T-helper 2 cell treated with Interferon-gamma antibody and Interleukin-4, amounts not matched to agents 5 μg/mL and 100 μg/mL, for 36 hours (primary cell): Measurements from ENCODE around the gene TMEM131.
A peak's percentile ranks its signal among the peaks of the same experiment; 100 is the strongest.

Source experiments
- DNase-seq: peaks from one replicate; pipeline ENCODE4 v3.0.0; 2021; ENCODE audit warnings: low spot score
- H3K27ac Mint-ChIP-seq: one replicate; pipeline ENCODE4 v1.8.0; 2021; ENCODE audit warnings: mild to moderate bottlenecking, mixed read lengths
- H3K27me3 Mint-ChIP-seq: one replicate; pipeline ENCODE4 v1.8.0; 2021; ENCODE audit warnings: low read depth, mixed read lengths
- H3K36me3 Mint-ChIP-seq: one replicate; pipeline ENCODE4 v1.8.0; 2021; ENCODE audit warnings: low read depth, mixed read lengths
- H3K4me1 Mint-ChIP-seq: one replicate; pipeline ENCODE4 v1.8.0; 2021; ENCODE audit warnings: low read depth, mixed read lengths
- H3K4me3 Mint-ChIP-seq: one replicate; pipeline ENCODE4 v1.8.0; 2022; ENCODE audit warnings: mild to moderate bottlenecking, moderate library complexity, mixed read lengths
- H3K9me3 Mint-ChIP-seq: one replicate; pipeline ENCODE4 v1.8.0; 2021; ENCODE audit warnings: mixed read lengths

TMEM131 gene

DNA sequence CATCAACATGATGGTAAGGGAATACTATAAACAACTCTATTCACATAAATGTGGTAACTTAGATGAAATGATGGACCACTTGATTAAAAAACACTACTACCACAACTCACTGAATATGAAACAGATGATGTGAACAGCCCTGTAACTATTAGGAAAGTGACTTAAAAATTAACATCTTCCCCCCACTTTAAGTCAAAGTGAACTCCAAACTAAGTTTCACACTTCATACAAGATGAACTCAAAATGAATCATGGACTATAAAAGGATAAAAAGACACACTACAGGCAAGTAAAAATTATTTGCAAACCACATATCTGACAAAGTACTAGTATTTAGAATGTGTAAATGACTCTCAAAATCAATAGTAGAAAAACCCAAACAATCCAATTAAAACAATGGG lies 210.8 kb downstream of the TMEM131 start:
- no peak for DNase-seq
- Mint-ChIP-seq H3K27ac (no peak overlapping the region), H3K27me3 (no peaks in the 10 kb centered on the region), H3K9me3 (no peaks in the 10 kb centered on the region), H3K4me1 (no peaks in the 10 kb centered on the region), H3K36me3 (no peaks in the 10 kb centered on the region), H3K4me3 (no peak overlapping the region)

GRCh38 chr2:97781981-97782380 lies 213.8 kb downstream of the TMEM131 start:
- DNase-seq = no peak
- Mint-ChIP-seq H3K27me3 (no peaks in the 10 kb centered on the region), H3K4me1 (no peaks in the 10 kb centered on the region), H3K27ac (no peak overlapping the region), H3K9me3 (no peaks in the 10 kb centered on the region), H3K36me3 (peaks cover 4% of the 10 kb centered on the region), H3K4me3 (no peak overlapping the region)

GRCh38 chr2:97779141-97779540 lies 216.6 kb downstream of the TMEM131 start:
- Mint-ChIP-seq H3K36me3 (peaks cover 10% of the 10 kb centered on the region), H3K27me3 (no peaks in the 10 kb centered on the region)
- no peak for DNase-seq

GRCh38 chr2:97775074-97775473 lies 220.7 kb downstream of the TMEM131 start:
- Mint-ChIP-seq H3K36me3 (peaks cover 12% of the 10 kb centered on the region), H3K9me3 (no peaks in the 10 kb centered on the region), H3K27ac (no peak overlapping the region)

More at GRCh38 chr2:97779141-97779540, 216.6 kb downstream of the TMEM131 start:
- no peak overlapping the region for H3K4me3 Mint-ChIP-seq
- H3K9me3 Mint-ChIP-seq = no peaks in the 10 kb centered on the region
- H3K4me1 Mint-ChIP-seq = peaks cover 5% of the 10 kb centered on the region
- H3K27ac Mint-ChIP-seq = no peak overlapping the region

GRCh38 chr2:97774425-97774824 lies 221.3 kb downstream of the TMEM131 start:
- peak overlapping the region; percentile 24 for H3K27ac Mint-ChIP-seq
- no peak overlapping the region for H3K4me3 Mint-ChIP-seq
- no peaks in the 10 kb centered on the region for H3K9me3 Mint-ChIP-seq
- H3K27me3 Mint-ChIP-seq = no peaks in the 10 kb centered on the region
- DNase-seq = no peak
- H3K36me3 Mint-ChIP-seq = peaks cover 12% of the 10 kb centered on the region
- H3K4me1 Mint-ChIP-seq = peaks cover 6% of the 10 kb centered on the region

More at GRCh38 chr2:97775074-97775473, 220.7 kb downstream of the TMEM131 start:
- Mint-ChIP-seq H3K4me1 (peaks cover 6% of the 10 kb centered on the region), H3K4me3 (no peak overlapping the region), H3K27me3 (no peaks in the 10 kb centered on the region)
- no peak for DNase-seq

DNA sequence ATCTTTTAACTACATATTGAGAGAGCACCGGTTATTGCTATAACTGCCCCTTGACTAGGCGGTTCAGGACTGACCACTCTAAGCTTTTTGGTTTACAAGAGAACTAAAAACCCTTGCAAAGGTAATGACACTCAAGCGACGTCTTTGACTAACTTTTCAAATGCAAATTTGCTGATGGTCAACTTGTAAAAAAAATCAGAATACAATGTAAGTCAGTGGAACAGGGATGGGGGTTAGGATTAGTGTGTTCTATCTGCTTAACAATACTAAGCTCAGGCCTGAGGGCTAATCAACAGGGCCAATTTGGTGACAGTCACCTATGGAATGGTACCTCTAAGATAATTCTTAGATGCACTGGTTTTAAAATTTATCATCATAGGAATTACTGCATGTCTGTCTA lies 225.3 kb downstream of the TMEM131 start:
- H3K27me3 Mint-ChIP-seq = no peaks in the 10 kb centered on the region
- H3K4me3 Mint-ChIP-seq = no peak overlapping the region
- H3K9me3 Mint-ChIP-seq = no peaks in the 10 kb centered on the region
- H3K36me3 Mint-ChIP-seq = peaks cover 10% of the 10 kb centered on the region
- peaks cover 9% of the 10 kb centered on the region for H3K4me1 Mint-ChIP-seq
- no peak for DNase-seq
- H3K27ac Mint-ChIP-seq = no peak overlapping the region

GRCh38 chr2:97769711-97770110 lies 226.0 kb downstream of the TMEM131 start:
- no peaks in the 10 kb centered on the region for H3K27me3 Mint-ChIP-seq
- H3K4me3 Mint-ChIP-seq = no peak overlapping the region
- H3K9me3 Mint-ChIP-seq = no peaks in the 10 kb centered on the region
- peaks cover 12% of the 10 kb centered on the region for H3K36me3 Mint-ChIP-seq
- no peak overlapping the region for H3K27ac Mint-ChIP-seq
- DNase-seq = no peak
- H3K4me1 Mint-ChIP-seq = peaks cover 9% of the 10 kb centered on the region

- Mint-ChIP-seq H3K4me3 (no peak overlapping the region), H3K36me3 (peaks cover 8% of the 10 kb centered on the region), H3K27ac (no peak overlapping the region), H3K4me1 (peaks cover 6% of the 10 kb centered on the region), H3K9me3 (no peaks in the 10 kb centered on the region), H3K27me3 (no peaks in the 10 kb centered on the region)
- DNase-seq = no peak
These were observed 226.4 kb downstream of the TMEM131 start for GRCh38 chr2:97769308-97769707.

DNA sequence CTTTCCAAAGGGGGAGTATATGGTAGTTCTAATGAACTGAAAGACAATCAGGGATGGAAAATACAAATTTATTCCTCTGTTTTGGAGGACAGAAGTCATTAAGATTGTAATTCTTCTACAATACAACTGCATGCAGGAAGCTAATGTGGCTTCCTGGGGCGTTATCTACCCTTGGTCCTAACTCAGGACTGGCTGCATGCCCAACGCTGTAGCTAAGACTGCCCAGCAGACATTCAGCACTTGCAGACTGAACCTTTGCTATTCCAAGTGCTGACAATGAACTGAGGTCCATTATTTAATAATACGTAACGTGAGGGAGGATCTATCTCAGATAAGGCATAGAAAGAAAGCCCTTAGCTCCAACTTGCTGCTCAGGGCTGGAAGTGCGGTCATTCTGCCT lies 229.2 kb downstream of the TMEM131 start:
- Mint-ChIP-seq H3K9me3 (no peaks in the 10 kb centered on the region), H3K36me3 (peaks cover 22% of the 10 kb centered on the region), H3K27me3 (no peaks in the 10 kb centered on the region), H3K4me3 (no peak overlapping the region), H3K4me1 (peaks cover 14% of the 10 kb centered on the region), H3K27ac (no peak overlapping the region)
- no peak for DNase-seq

- no peaks in the 10 kb centered on the region for H3K27me3 Mint-ChIP-seq
- H3K4me1 Mint-ChIP-seq = peaks cover 19% of the 10 kb centered on the region
- H3K4me3 Mint-ChIP-seq = no peak overlapping the region
- H3K36me3 Mint-ChIP-seq = peaks cover 23% of the 10 kb centered on the region
- no peaks in the 10 kb centered on the region for H3K9me3 Mint-ChIP-seq
- DNase-seq = no peak
- H3K27ac Mint-ChIP-seq = no peak overlapping the region
These were observed 229.8 kb downstream of the TMEM131 start for GRCh38 chr2:97765933-97766332.

DNA sequence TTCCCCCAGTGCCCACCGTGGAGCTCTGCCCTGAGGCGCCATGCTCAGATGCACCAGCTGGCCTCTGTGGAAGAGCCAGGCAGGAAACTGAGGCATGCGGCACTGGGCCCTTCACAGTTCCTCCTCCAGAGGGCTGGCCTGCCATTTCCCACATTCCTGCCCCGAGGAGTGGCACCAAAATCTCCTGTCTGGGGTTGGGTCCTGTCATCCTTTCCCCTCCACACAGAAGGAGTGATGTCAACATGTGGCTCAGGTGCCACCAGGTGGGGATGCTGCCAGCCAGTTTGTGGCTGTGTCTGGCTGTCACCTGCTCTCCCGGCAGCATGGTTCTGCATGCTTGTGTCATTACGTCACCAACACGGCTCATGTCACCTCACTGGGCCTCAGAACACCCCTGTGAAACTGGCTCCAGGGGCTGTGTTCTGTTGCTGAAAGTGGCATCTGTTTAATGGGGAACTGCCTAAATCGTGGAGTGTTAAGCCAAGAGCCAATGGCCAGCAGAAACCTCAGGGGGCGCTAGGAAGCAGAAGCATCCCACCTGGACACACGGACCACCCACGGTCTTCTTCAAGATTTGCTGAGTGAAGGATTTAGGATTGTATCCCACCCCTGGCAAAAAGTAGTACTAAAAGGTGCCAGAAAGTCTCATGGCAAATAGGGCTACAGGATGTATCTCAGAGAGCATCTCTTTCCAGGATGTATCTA lies 231.0 kb downstream of the TMEM131 start:
- Mint-ChIP-seq H3K36me3 (peaks cover 34% of the 10 kb centered on the region), H3K27me3 (no peaks in the 10 kb centered on the region), H3K4me1 (peaks cover 27% of the 10 kb centered on the region), H3K27ac (no peak overlapping the region), H3K9me3 (no peaks in the 10 kb centered on the region), H3K4me3 (no peak overlapping the region)
- DNase-seq = no peak

- Mint-ChIP-seq H3K4me1 (peaks cover 30% of the 10 kb centered on the region), H3K27ac (peak overlapping the region; percentile 41), H3K27me3 (no peaks in the 10 kb centered on the region), H3K4me3 (no peak overlapping the region), H3K36me3 (peaks cover 41% of the 10 kb centered on the region), H3K9me3 (no peaks in the 10 kb centered on the region)
- no peak for DNase-seq
These were observed 232.4 kb downstream of the TMEM131 start for GRCh38 chr2:97763176-97763845.

DNA sequence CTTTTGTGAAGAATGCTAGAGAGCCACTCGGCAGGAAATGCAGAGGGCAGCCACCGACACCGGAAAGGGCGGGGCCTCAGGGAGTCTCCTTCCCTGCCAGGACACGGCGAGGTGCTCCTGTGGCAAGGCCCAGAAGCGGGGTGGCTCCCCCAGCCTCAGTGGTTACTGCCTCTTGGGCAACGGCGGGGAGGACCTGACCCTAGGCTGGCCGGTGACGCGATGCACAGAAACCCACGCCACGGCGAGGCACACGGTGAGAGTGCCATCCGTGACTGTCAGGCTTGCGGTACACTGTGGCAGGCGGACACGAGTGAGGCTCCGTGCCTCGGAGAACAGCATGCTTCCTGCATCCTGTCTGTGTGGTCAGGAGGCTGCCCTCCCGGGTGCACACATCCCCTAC lies 234.6 kb downstream of the TMEM131 start:
- Mint-ChIP-seq H3K9me3 (no peaks in the 10 kb centered on the region), H3K4me3 (peak overlapping the region; percentile 37), H3K27ac (peak overlapping the region; percentile 65), H3K27me3 (no peaks in the 10 kb centered on the region), H3K4me1 (peaks cover 27% of the 10 kb centered on the region), H3K36me3 (peaks cover 49% of the 10 kb centered on the region)
- peak; percentile 48 for DNase-seq

DNA sequence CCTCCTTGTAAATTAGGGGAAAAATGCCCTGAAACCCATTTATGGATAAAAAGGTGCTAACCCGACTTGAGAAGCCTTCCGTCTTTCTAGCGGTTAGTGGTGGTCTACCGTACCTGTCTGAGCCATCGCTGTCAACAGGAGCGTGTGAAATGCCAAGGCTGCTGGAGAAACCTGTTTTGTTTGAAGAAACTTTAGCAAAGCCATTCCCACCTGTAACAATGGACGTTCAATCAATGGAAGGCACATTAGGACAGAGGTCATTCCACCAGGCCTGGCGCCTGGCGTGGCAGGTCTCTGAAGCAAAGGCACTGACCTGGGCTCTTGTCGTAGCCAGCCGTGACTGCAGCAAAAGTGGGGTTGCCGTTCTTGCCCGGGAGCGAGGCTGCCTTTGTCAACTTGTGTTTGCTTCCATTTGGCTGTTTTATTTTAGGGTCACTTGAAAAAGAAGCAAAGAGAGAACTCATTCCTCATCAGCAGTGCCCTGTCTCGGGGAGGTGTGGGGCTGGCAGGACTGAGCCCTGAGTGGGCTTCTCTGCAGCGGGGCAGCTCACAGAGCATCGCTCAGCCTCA lies 235.2 kb downstream of the TMEM131 start:
- Mint-ChIP-seq H3K4me1 (peaks cover 27% of the 10 kb centered on the region), H3K9me3 (no peaks in the 10 kb centered on the region), H3K36me3 (peaks cover 50% of the 10 kb centered on the region), H3K27ac (peak overlapping the region; percentile 65), H3K27me3 (no peaks in the 10 kb centered on the region), H3K4me3 (peak overlapping the region; percentile 37)
- no peak for DNase-seq
